Ectodermal cell (in vitro differentiated cells): ENCODE measurements around the gene CDK6.

ENCODE experiments used
- H3K27ac ChIP-seq: 2 replicates; pipeline ENCODE4 v1.7.0; 2013; ENCODE audit warnings: mild to moderate bottlenecking, low read depth, low read length; ENCODE audit not compliant: insufficient read depth, poor library complexity, severe bottlenecking
- H3K27me3 ChIP-seq: 2 replicates; pipeline ENCODE4 v1.7.0; 2013; ENCODE audit warnings: mild to moderate bottlenecking, low read length; ENCODE audit not compliant: insufficient read depth, control insufficient read depth, poor library complexity, severe bottlenecking
- H3K36me3 ChIP-seq: one replicate; pipeline ENCODE4 v1.7.0; 2013; ENCODE audit warnings: low read length; ENCODE audit not compliant: control insufficient read depth, insufficient read depth
- H3K4me1 ChIP-seq: one replicate; pipeline ENCODE4 v1.7.0; 2013; ENCODE audit warnings: low read length; ENCODE audit not compliant: control insufficient read depth, insufficient read depth
- H3K4me3 ChIP-seq: 2 replicates; pipeline ENCODE4 v1.7.0; 2013; ENCODE audit warnings: low read depth, low read length, control low read depth; ENCODE audit not compliant: insufficient read depth
- H3K9me3 ChIP-seq: 2 replicates; pipeline ENCODE4 v1.7.0; 2013; ENCODE audit warnings: mild to moderate bottlenecking, low read length, moderate library complexity; ENCODE audit not compliant: control insufficient read depth
- WGBS, 2 experiments: methylation state at CpG; one replicate each; pipeline ENCODE4 v1.1.7; 2013; ENCODE audit warnings: missing lambda C conversion rate in 2 of 2; 5-methylcytosine and 5-hydroxymethylcytosine counted together

Gene CDK6

DNA sequence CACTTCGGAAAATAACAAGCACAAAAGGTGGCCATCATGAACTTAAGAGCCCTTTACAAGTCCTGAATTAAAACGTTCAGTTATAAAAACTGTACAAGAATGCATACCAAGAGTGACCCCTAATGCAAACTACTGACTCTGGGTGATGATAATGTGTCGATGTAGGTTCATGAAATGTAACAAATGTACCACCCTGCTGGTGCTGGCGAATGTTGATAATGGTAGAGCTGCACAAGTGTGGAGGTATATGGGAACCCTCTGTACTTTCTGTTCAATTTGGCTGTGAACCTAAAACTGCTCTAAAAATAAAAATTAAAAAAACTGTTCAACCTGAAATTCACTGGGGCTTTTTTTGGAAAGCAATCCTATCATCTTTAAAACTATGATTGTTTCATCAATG is 249.5 kb downstream of the CDK6 start:
- Histone ChIP-seq H3K4me1 (no peaks in the 10 kb centered on the region), H3K27me3 (peaks cover 15% of the 10 kb centered on the region), H3K9me3 (no peaks in the 10 kb centered on the region), H3K36me3 (no peaks in the 10 kb centered on the region), H3K4me3 (no peak overlapping the region), H3K27ac (no peak overlapping the region)
- 93 to 95% methylated on average over 4 of the region's 4 CpGs for WGBS, 2 experiments

- Histone ChIP-seq H3K36me3 (no peaks in the 10 kb centered on the region), H3K4me3 (no peak overlapping the region), H3K27me3 (peaks cover 11% of the 10 kb centered on the region), H3K4me1 (no peaks in the 10 kb centered on the region), H3K9me3 (no peaks in the 10 kb centered on the region), H3K27ac (no peak overlapping the region)
Measured at GRCh38 chr7:92586403-92586802, 250.0 kb downstream of the CDK6 start.

GRCh38 chr7:92584953-92585352 is 251.4 kb downstream of the CDK6 start:
- Histone ChIP-seq H3K4me1 (no peaks in the 10 kb centered on the region), H3K4me3 (no peak overlapping the region), H3K9me3 (no peaks in the 10 kb centered on the region), H3K36me3 (peaks cover 3% of the 10 kb centered on the region), H3K27ac (no peak overlapping the region), H3K27me3 (no peaks in the 10 kb centered on the region)

DNA sequence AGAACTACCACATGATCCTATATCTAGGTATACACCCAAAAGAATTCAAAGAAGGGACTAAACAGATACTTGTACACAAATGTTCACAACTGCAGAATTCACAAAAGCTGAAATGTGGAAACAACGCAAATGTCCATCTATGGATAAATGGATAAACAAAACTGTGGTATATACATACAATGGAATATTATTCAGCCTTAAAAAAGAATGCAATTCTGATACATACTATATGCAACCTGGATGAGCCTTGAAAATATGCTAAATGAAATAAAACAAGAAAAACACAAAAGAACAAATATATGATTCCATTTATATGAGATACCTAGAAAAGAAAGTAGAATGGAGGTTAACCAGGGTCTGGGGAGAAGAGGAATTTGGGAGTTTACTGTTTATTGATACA is 253.4 kb downstream of the CDK6 start:
- Histone ChIP-seq H3K9me3 (no peaks in the 10 kb centered on the region), H3K27ac (no peak overlapping the region), H3K36me3 (peaks cover 15% of the 10 kb centered on the region), H3K4me1 (no peaks in the 10 kb centered on the region), H3K4me3 (no peak overlapping the region), H3K27me3 (no peaks in the 10 kb centered on the region)
- WGBS, 2 experiments, result no CpG with 5 or more reads among the region's 1 CpG

DNA sequence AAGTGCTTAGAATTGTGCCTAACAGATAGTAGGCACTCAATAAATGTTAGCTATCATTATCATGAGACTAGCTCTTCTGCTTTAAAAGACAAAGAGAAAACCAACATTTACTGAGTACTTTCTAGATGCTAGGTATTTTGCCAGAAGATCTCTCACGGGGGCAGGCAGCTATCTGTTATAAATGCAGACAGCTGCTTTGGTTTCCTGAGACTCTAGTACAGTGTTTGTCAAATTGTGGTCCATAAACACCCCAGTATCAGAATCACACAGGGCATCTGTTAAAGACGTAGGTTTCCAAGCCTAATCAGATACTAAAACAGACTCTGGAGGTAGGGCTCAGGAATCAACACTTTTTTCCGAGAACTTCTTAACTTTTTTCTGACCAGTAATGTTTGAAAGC is 260.1 kb downstream of the CDK6 start:
- Histone ChIP-seq H3K36me3 (peaks cover 46% of the 10 kb centered on the region), H3K9me3 (no peaks in the 10 kb centered on the region), H3K4me3 (no peak overlapping the region), H3K27ac (no peak overlapping the region), H3K27me3 (no peaks in the 10 kb centered on the region), H3K4me1 (no peaks in the 10 kb centered on the region)
- WGBS, 2 experiments, result 90 to 96% methylated on average over 3 of the region's 3 CpGs

DNA sequence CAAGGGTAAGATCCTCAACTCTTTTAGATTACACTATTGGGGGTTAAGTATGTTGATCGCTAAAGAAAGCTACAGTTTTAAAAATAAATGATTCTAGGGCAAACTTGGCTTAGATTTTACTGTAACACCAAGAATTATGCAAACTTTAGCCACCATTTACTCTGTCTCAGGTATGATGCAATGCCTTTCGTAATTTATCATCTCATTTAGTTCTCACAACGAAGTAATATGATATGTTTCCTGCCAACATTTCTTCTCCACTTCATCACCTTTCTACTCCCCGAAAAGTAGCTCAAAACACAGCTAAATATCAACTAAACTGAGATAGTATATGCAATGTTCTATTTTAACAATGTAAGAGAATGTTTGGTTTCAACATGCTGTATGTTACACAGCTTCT is 267.2 kb downstream of the CDK6 start:
- Histone ChIP-seq H3K4me3 (no peak overlapping the region), H3K36me3 (peaks cover 18% of the 10 kb centered on the region), H3K4me1 (no peaks in the 10 kb centered on the region), H3K9me3 (no peaks in the 10 kb centered on the region), H3K27ac (no peak overlapping the region), H3K27me3 (no peaks in the 10 kb centered on the region)
- WGBS, 2 experiments, result 98 to 99% methylated on average over 2 to 3 of the region's 4 CpGs

GRCh38 chr7:92567460-92567859 is 268.9 kb downstream of the CDK6 start:
- H3K27ac ChIP-seq, result no peak overlapping the region
- WGBS, 2 experiments, result 94 to 97% methylated on average over 5 of the region's 6 CpGs
- no peaks in the 10 kb centered on the region for H3K27me3 ChIP-seq
- H3K9me3 ChIP-seq, result no peaks in the 10 kb centered on the region
- peaks cover 13% of the 10 kb centered on the region for H3K36me3 ChIP-seq
- H3K4me3 ChIP-seq, result no peak overlapping the region
- H3K4me1 ChIP-seq, result no peaks in the 10 kb centered on the region

DNA sequence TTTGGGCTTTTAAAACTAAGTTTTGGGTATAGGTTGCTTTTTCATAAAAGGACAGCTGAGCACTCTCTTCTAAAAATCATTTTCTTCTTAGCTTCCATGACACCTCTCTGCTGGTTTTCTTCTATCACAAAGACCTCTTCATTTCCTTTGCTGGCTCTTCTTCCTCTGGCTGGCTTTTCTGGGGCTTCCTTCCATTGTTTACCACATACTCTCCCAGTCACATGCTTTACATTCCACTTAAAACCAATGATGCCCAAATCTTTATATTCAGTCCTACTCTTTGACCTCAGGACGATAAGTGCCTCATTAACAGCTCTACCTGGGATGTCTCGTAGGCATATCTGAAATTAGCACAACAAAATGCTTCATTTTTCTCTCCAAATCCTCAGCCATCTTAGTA is 273.0 kb downstream of the CDK6 start:
- H3K27ac ChIP-seq, result no peak overlapping the region
- H3K9me3 ChIP-seq, result no peaks in the 10 kb centered on the region
- no peaks in the 10 kb centered on the region for H3K27me3 ChIP-seq
- WGBS, 2 experiments, result 87 to 93% methylated on average over 2 of the region's 2 CpGs
- no peaks in the 10 kb centered on the region for H3K4me1 ChIP-seq
- no peaks in the 10 kb centered on the region for H3K36me3 ChIP-seq
- H3K4me3 ChIP-seq, result no peak overlapping the region

DNA sequence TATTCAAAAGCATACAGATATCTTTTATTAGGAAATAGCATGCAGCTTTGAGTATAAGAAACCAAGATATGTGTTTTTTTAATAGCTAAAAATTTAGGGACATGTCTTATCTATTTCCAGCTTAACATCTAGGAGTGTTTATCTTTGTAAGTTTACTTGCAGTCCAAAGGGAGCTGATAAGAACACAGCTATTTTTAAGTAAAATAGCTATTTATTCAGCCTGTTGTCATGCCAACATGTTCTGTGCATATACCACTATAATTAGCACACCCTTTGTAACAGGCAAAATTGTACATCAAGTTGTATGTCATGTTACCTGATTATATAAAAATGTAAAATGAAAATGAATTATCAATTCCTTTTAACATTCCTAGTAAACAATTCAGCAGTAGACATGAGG is 275.8 kb downstream of the CDK6 start:
- H3K4me1 ChIP-seq, result no peaks in the 10 kb centered on the region
- no peak overlapping the region for H3K4me3 ChIP-seq
- H3K36me3 ChIP-seq, result no peaks in the 10 kb centered on the region
- H3K9me3 ChIP-seq, result no peaks in the 10 kb centered on the region
- no peaks in the 10 kb centered on the region for H3K27me3 ChIP-seq
- H3K27ac ChIP-seq, result no peak overlapping the region

GRCh38 chr7:92557808-92558362 is 278.5 kb downstream of the CDK6 start:
- Histone ChIP-seq H3K27ac (no peak overlapping the region), H3K27me3 (no peaks in the 10 kb centered on the region), H3K36me3 (no peaks in the 10 kb centered on the region), H3K9me3 (no peaks in the 10 kb centered on the region), H3K4me3 (no peak overlapping the region), H3K4me1 (no peaks in the 10 kb centered on the region)
- 92 to 93% methylated on average over 7 of the region's 7 CpGs for WGBS, 2 experiments

- no peak overlapping the region for H3K27ac ChIP-seq
- H3K4me1 ChIP-seq, result no peaks in the 10 kb centered on the region
- no peaks in the 10 kb centered on the region for H3K36me3 ChIP-seq
- no peaks in the 10 kb centered on the region for H3K9me3 ChIP-seq
- no peak overlapping the region for H3K4me3 ChIP-seq
- 84 to 92% methylated on average over 2 of the region's 2 CpGs for WGBS, 2 experiments
- H3K27me3 ChIP-seq, result no peaks in the 10 kb centered on the region
Measured at GRCh38 chr7:92557249-92557648, 279.1 kb downstream of the CDK6 start.
